ENCODE data around the gene SPTA1.

Gene SPTA1

DNA sequence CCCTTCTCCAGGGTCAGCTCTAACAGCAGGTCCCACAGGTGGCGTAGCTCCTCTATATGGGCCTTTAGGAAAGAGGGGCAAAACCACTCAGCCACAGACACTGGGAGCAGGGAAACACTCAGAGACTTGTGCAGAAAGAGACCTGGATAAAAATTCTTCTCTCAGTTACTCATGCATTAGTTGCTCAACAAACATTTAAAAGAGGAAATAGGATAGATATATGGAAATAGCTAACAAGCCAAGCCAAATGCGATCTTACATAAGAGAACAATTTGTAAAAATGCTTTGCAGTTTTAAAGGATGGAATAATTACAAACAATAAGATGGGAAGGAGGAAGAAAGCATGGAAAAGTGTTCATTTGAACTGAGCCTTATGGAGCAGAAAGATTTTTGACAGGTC is 4.9 kb downstream of the SPTA1 start:
- DNase-seq = no peak

DNA sequence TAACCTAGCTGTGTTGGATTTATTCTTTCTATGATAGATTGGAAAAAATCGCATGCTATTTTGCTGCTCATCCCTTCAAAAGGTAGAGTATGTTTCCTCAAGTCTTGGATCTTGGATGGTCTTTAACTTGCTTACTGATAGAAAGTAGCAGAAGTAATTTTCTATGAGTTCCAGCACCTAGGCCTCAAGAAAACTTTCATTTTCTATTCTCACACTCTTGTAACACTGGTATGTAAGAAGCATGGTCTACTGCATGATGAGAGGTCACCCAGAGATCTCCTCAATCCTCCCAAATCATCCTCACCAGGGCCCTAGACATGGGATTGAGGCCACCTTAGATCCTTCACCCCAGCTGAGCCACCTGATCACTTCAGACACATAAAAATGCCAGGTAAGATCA is 7.2 kb downstream of the SPTA1 start:
- no peak for DNase-seq

DNA sequence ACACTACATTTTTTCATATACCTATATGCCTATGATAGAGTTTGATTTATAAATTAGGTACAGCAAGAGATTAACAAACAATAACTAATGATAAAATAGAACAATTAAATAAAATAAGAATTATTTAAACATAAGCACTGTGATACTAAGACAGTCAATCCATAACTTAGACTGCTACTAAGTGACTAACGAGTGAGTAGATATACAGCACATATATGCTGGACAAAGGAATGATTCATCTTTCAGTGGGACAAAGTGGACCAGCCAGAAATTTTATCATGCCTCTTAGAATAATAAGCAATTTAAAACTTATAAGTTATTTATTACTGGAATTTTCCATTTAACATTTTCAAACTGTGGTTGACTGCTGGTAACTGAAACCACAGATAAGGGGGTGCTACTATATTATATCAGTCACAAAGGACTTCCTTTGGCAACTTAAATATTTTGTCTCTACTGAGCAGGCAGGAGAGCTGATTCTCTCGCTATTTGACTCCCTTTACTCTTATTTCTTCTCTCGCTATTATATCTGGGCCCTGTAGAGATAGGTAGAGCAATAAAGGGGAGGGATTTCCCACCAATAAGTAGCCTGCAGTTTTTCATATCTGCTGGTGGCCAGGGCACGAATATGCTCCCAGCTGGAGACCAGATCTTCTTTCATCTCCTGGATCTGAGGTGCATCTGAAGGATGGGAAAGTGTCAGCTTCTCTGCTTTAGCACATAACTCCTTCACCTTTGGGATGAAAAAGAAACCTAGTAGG is 10.8 kb downstream of the SPTA1 start:
- DNase-seq = no peak

DNA sequence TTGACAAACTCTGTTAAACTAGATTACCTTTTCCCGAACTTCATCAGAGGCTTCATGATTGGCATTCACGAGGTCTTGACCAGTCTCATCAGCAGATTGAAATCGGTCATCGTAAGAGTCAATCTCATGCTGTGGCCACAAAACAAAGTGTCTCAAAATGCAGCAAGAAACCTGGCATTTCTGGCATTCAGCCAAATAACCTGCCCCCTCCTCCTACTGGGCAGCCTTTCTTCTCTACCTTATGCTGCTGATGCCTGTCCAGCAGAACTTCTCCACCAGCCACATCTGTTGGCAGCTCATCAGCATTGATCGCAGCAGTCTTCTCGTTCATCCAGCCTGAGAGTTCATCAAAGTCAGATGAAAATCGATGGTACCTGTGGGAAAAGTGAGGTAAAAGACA is 12.2 kb downstream of the SPTA1 start:
- no peak for DNase-seq

DNA sequence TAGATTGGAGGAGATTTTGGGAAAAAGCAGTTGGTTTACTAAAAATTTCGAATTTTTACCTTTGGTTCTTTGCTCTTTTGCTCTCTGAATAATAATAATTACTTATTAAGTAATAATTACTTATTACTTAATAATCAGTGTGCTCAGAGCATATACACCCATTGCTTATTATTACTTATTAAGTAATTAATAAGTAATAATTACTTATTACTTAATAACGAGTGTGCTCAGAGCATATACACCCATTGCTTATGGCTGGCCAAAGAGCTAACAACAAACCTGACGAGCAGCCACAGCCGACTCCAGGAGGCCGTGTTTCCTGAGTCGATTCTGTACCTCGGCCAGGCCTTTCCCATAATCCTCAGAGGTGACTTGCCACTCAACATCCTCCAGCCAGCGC is 20.5 kb downstream of the SPTA1 start:
- DNase-seq = no peak

DNA sequence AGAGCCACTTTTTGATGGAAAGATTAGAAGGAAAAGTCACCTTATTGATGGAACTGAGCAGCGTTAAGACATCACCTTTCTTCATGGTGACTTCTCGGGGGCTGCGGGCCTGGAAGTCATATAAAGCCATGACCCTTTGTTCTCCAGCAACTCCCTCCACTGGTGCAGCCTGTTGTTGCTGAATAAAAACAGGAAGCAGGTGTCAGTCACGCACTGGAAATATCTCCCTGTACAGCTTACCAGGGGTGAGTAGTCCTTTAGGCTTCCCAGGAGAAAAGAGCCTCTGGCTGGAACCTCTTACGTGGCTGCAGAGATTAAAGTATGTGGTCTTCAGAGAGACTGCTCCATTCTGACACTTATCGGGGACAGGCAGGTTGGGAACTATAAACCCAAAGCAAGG is 31.9 kb downstream of the SPTA1 start:
- DNase-seq = no peak

DNA sequence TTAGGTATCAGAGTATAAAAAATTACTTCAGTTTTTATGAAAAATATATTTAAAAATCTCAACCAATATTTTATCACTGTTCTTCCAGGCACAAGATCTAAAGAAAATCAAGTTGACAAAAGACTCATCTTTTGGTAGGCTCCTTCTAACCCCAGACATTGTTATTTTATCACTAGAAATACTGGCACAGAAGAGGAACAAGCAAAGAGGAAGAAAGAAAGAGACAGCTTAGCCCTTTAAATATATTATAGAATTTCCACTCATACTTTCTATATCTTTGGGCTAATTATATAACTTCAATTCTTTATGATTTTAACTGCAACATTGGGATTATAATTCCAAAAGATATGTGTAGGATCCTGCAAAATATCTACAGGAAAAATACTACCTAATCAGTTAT is 32.4 kb downstream of the SPTA1 start:
- DNase-seq = no peak

DNA sequence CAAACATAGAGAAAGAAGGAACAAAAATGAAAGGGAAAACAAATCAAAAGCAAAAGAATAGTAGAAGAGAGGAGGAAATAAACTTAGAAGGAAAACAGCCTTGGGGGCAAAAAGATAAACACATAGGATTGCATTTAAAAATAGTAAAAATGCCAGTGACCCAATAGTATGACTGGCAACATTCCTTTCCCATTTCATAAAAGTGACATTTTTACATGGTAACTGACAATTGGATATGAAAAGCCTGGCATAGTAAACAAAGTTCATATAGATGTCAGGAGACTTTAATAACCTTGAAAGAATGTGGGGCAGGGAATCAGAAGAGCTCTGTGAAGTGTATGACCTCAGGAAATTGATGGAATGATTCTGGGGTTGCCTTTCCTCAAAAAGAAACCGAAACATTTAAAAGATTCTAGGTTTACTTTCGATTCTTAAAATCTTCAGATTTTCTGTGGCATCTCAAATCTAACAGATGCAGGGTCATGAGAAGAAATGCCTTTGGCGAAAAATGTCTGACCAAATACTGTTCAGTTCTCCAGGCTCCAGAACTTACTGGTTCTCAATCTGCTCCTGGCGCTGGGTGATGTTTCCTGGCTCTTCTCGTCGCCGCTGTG is 33.7 kb downstream of the SPTA1 start:
- no peak for DNase-seq

DNA sequence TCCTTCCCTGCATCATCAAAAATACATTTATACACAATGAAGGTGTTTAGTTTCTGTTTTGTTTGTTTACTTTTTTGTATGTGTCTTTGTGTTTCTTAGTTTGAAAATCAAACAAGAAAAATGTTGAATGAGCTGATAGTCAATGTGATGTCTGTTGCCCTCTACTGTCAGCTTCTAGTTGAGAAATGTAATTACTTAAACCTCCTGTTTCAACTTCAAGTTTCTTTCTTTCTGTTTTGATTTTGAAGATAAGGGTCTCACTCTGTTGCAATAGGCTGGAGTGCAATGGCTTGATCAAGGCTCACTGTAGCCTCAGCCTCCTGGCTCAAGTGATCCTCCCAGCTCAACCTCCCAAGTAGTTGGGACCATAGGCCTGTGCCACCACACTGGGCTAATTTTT is 37.5 kb downstream of the SPTA1 start:
- DNase-seq = no peak

DNA sequence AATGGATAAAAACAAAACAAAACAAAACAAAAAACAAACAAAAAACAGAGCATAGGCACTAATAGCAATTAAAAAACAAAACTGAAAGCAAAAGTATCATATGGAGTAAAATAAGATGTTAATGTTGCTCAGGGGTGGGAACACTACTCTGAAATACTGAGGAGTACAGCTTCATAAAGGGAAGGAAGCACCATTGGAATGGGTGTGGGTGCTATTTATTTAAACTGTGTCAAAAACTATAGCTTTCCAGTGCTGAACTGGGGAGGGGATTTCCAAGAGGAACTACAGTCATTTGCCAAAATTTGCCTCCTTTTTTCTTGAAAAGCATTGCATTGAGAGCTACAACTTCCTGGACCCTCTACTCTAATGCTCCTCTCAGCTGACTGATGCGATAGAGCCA is 40.0 kb downstream of the SPTA1 start:
- no peak for DNase-seq

DNA sequence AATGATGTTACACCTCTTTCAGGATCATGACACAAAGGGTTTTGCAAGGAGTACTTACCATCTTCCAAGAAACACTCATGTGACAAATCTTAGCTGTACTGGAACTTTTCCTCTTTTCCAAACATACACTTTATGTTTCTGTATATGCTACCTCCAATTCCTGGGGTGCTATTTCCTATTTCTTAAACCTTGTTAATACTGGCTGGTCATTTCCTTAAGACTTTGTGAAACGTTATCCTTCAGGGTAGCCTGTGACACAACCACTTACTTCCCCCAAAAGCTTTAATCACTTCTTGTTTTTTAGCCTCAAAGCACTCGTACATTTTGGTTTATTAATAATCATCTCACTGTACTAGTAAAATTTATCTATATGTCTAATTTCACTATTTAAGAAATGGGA is 42.1 kb downstream of the SPTA1 start:
- DNase-seq = no peak

DNA sequence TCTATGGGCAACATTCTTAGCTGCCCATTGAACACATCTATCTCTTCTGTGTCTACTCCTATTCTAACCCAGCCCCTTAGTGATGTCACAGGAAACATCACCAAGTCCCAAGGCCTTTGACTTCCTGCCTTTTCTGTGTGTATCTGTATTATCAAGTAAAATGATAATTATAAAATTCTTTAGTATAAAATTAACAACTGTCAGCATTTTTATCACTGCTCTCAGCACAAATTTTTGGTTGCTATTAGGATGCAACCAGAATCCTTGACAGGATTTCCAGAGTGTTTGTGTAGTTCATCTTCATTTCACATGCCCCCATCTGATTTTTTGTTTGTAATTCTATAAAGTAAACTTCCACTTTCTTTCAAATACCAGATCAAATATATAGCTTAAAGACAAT is 47.6 kb downstream of the SPTA1 start:
- DNase-seq = no peak

DNA sequence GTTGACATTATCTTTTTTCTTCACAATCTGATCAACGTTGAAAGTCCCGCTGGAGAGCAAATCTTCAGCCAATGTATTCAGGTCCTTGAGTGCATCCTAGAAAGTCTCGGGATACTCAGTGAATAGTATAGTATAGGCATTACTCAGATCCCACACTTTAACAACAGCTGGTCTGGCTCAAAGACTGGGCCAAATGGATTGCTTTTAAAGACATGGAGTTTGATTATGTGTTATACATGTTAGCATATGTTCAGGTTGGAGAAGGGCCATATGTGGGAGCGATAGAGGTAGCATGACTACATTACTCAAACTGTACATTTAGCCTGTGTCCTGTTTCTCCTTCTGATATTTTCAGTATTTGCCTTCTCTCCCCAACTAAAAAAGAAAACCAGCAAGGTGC is 48.4 kb downstream of the SPTA1 start:
- DNase-seq = no peak

DNA sequence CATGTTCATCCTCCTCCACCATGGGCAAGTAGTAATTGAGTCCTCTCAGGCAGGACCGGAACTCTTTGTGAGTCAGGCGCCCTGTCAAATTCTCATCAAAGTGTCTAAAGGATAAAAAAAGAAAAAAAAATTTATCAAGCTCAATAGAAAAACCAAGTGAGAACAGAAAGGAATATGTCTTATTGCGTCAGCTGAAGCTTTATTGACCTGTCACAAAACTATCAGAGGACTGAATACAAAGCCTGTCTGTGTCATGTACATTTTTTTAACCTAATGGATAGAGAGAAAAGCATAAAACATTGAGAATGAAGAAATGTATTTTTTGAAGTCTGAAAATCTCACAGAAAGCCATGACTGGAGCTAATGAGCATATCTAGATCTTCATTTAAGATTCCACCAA is 72.8 kb downstream of the SPTA1 start:
- no peak for DNase-seq

DNA sequence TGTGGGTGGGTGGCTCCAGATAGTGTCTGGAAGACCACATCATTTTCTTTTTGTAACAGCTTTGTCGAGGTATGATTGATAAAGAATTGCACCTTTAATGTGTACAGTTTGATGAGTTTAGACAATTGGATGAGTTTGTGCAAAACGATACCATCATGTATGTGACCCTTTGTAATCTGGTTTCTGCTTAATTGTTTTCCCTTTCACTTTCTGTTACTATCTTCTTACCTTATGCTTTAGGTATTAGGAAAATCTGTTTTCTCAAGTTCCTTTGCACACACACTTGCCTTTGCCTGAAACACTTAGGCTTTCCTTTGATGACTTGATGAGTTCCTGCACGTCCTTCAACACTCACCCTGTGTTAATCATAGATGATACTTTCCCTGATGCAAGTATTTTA is 74.6 kb downstream of the SPTA1 start:
- DNase-seq = no peak

DNA sequence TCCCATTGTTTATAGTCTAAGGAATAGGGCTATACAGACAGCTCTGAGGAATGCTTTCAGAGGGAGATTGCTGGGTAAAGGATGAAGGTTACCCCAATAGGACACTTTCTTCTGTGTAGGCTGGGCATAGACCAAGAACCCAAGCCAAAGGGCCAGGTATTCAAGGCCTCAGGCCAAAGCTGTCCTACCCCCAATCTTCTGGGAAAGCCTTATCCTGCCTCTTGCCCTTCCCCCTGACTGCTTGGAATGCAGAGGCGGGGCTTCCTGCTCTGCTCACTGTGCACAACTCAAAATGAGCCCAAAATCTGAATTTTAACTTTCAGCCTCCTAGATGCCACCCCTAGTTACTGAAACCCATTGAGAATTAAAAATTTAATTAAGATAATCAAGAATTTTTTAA is 79.2 kb downstream of the SPTA1 start:
- DNase-seq = no peak

DNA sequence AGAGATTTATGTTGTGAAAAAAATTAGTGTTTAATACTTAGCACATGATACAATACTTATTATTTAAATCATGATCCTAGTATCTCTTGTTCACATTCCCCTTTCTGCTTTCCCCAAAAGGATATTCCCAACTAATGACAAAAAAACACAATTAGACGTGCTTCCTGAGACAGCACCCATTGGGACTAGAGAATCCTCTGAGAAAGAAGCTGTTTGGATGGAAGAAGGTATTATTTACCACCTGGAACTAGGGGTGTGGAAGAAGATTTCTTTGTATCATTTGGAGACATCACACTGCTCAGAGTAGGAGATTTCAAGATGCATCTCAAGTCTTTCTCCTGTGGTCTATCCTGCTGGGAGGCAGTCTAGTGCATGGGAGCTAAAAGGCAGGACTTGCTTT is 81.5 kb downstream of the SPTA1 start, which contains the start of gene OR10Z1:
Gene OR10Z1, plus strand, starts transcription at position 301 of the 400 bp plus-strand sequence. CDS start 1,171 bp downstream, outside the sequence.
- DNase-seq = no peak

DNA sequence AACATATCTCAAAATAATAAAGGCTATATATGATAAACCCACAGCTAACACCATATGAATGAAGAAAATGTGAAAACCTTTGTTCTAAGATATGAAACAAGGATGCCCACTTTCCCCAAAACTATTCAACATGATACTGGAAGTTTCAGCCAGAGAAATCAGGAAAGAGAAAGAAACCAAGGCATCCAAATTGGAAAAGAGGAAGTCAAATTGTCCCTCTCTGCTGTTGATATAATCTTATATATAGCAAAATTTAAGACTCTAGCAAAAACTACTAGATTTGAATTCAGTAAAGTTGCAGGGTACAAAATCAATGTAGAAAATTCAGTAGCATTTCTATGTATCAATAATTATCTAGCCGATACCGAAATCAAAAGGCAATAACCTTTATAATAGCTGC is 85.8 kb downstream of the SPTA1 start:
- no peak for DNase-seq

DNA sequence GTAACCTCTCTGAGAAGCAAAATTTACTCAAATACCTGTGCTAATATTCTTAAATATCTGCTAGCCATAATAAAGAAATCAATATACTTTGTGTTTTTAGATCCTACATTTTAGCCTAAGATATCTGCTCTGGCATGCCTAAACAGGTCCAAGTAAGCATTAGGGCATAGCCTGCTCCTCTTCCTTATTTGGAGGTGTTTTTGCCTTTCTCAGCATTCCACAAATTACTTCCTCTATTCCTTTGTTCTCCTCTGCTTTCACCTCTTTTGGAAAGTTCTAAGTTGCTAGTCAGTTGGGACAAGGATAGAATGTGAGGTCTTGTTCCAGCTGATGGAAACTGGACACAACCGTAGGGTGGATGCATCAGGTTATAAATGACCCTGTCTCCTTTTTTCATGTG is 99.6 kb downstream of the SPTA1 start:
- no peak for DNase-seq

DNA sequence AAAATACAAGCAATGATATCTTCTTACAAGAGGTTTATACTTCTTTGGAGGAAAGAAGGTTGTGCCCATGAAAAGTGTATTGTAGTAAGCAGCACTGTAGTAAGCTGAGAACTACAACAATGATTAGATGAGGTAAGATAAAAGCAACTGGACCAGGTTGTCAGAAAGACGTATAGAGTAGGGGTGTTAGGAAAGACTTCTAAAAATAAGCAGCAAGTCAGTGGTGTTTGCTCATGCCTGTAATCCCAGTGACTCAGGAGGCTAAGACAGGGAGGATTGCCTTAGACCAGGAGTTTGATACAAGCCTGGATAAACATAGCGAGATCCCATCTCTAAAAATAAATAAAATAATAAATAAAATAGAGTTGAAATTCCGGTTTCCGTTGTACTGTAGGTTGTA is 102.6 kb downstream of the SPTA1 start:
- DNase-seq = no peak

DNA sequence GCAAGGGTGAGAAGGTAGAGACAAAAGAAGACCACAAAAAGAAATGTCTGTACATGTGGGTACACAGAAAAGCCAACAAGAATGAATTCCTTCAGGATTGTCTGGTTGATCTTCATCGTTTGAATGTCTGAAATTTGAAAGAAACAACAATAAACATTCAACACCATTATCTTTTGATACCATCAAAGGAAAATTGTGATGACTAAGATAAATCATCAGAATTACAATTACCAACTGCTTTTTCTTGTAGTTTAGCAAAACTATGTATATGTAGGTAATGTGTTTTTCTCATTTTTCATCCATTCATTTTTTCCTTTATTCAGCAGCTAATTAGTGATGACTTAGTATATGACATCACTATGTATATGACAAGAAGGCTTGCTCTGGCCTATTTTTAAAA is 106.8 kb downstream of the SPTA1 start, which contains the start of gene OR10X1:
Gene OR10X1, minus strand, starts transcription at position 167 of the 400 bp plus-strand sequence. Its CDS starts 0 bp downstream, at position 167.
- DNase-seq = no peak

DNA sequence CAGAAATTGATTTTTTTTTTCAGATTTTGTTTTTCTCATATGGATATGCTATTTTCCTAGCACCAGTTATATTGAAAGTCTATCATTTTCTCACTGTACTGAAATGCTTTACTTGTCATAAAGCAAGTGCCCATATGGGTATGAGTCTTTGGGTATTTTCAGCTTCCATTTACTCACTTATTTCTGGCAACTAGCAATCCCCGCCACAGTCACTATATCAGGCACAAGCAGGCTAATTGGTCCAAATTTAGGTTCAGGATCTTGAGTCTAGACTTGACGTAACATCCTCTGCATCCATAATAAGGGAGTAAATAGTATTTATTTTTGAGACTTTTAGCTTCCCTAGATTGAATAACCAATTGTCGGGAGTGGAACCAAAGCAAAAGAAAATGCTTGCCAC is 109.0 kb downstream of the SPTA1 start:
- DNase-seq = no peak

DNA sequence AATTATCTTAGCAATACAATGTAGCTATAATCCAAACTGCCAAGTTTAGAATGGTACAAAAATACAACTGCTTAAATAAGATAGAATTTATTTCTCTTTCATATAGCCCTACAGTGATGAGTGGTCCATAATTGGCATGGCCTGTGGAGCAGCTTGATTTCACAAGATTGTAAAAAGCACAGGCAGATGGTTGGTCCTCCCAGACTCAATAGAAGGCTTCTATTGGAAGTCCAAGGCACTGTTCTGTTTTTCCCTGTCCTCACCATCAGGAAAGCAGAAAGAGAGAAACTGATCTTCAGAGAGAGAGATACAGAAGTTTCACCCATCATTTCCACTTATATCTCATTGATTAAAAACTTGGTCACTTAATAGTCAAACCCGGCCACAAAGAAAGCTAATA is 114.3 kb downstream of the SPTA1 start:
- DNase-seq = no peak

DNA sequence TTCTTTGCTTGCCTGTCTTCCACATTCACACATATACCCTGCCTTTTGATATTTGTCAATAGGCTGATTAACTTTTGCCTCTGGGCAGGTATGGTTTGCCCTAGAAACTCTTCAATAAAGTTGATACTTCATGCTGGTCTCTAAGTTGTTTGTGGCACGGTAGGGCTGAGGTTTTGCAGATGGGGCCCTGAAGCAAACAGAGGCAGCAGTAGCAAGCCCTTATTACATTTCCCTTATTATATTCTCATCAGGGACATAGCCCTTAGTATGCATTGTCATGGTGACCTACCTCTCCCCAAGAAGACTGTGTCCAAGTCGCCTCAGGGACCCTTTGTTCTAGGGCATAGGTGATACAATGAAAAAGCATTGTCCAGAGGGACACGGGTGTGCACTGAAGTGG is 116.0 kb downstream of the SPTA1 start, which contains the start of gene OR6P1:
Gene OR6P1, minus strand, starts transcription at position 101 of the 400 bp plus-strand sequence. CDS start 6,976 bp downstream, outside the sequence.
- DNase-seq = no peak

DNA sequence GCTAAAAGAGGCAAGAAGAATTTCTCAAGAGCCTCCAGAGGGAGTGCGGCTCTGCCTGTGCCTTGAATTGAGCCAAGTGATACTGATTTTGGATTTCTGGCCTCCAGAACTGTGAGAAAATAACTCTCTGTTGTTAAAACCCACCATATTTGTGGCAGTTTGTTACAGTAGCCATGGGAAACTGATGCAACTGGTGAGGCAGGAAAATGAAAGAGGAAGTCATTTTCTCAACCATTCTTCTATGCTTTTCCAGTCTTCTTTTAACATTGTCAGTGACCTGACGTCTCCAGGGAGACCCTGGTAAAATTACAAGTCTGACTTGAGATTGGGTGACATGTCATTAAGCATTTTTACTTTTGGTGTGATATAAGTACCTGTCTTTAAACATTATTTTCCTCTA is 121.9 kb downstream of the SPTA1 start:
- DNase-seq = no peak

All from stimulated activated CD4-positive, alpha-beta T cell treated with anti-CD3 and anti-CD28 coated beads, Interleukin-4, amount 100 ng/mL, for 1 hour (primary cell).